Measurements from ENCODE around the gene CFAP57. TPM values are rescaled to one million over a fixed set of nuclear protein-coding genes. Genes with fewer than 3 reads are reported as not detected.
"Not testable (repeated sequence)": the region's sequence is repeated elsewhere in the genome, so short reads cannot be mapped to it uniquely, and the experiment has no call there.

The CFAP57 gene
- total and polyA plus RNA-seq, 2 of the 13 experiments (the other 11 are each of a cell fraction or from before 2014, with no cell fraction given) = 0.01 TPM; not detected in 1

GRCh38 chr1:43137445-43138052, 34.6 kb upstream of the CFAP57 start:
- Histone ChIP-seq H3K4me2 (ENCODE audit: low read depth, low read length) (no peak overlapping the region), H3K79me2 (ENCODE audit: insufficient read depth, low read length) (no peaks in the 10 kb centered on the region), H3K9me3 (ENCODE audit: low read length) (peaks cover 23% of the 10 kb centered on the region), H3K9ac (ENCODE audit: insufficient read depth, low read depth, low read length) (no peak overlapping the region), H3K36me3 (replicated peaks in 1 of 2; ENCODE audit: control insufficient read depth in 1 of 2, insufficient read depth in 2 of 2, low read length in 2 of 2) (no peaks in the 10 kb centered on the region), H3K4me3 (replicated peaks in 1 of 3; ENCODE audit: insufficient read depth in 1 of 3, low read depth in 2 of 3, low read length in 3 of 3) (no peak overlapping the region), H3K27me3 (ENCODE audit: control insufficient read depth in 1 of 2, insufficient read depth in 2 of 2, low read length in 2 of 2) (no peaks in the 10 kb centered on the region), H3K4me1 (ENCODE audit: insufficient read depth, low read length) (peaks cover 16% of the 10 kb centered on the region), H3K27ac (ENCODE audit: extremely low read length, insufficient read depth, low read length) (no peak overlapping the region), H4K20me1 (ENCODE audit: insufficient read depth, low read length) (no peaks in the 10 kb centered on the region; the same call in 1 of the 2 replicates), H2AFZ (ENCODE audit: low read length) (no peak overlapping the region)
- intact Hi-C loops (cut with micrococcal nuclease; ENCODE audit: unreplicated experiment) = no loop called here
- DNase-seq (ENCODE audit: low spot score) = no peak
- TF ChIP-seq BORCS8-MEF2B (CRISPR knock-in tag; IDR thresholded peaks at IDR 0.05) (no peak), ZNF547 (CRISPR knock-in tag; IDR thresholded peaks at IDR 0.05) (no peak)
- ATAC-seq = no peak
- no peak for FAIRE-seq
- 85% methylated on average over 7 of the region's 7 CpGs for WGBS (ENCODE audit: low lambda C conversion rate)
- ChIA-PET CTCF (ENCODE audit: low intra/inter-chr PET ratio, low total read pairs) (no interaction called here), POLR2A (no interaction called here)
- no TSS peak for BruUV-seq (replicated peaks)
- in situ Hi-C loops (cut with HindIII; ENCODE audit: extremely low pct_ligation_motif_present, low pct_unique_long_range_greater_than_20kb) = no loop called here

- FAIRE-seq; ATAC-seq; DNase-seq (ENCODE audit: low spot score); intact Hi-C loops (cut with micrococcal nuclease; ENCODE audit: unreplicated experiment); H3K79me2 ChIP-seq (ENCODE audit: insufficient read depth, low read length); H3K36me3 ChIP-seq (replicated peaks in 1 of 2; ENCODE audit: control insufficient read depth in 1 of 2, insufficient read depth in 2 of 2, low read length in 2 of 2); H3K4me1 ChIP-seq (ENCODE audit: insufficient read depth, low read length); H3K4me2 ChIP-seq (ENCODE audit: low read depth, low read length); CTCF ChIA-PET (ENCODE audit: low intra/inter-chr PET ratio, low total read pairs); H4K20me1 ChIP-seq (ENCODE audit: insufficient read depth, low read length); in situ Hi-C loops (cut with HindIII; ENCODE audit: extremely low pct_ligation_motif_present, low pct_unique_long_range_greater_than_20kb); H3K27ac ChIP-seq (ENCODE audit: extremely low read length, insufficient read depth, low read length); H3K27me3 ChIP-seq (ENCODE audit: control insufficient read depth in 1 of 2, insufficient read depth in 2 of 2, low read length in 2 of 2); BruUV-seq (replicated peaks); H3K4me3 ChIP-seq (replicated peaks in 1 of 3; ENCODE audit: insufficient read depth in 1 of 3, low read depth in 2 of 3, low read length in 3 of 3); H3K9ac ChIP-seq (ENCODE audit: insufficient read depth, low read depth, low read length); H2AFZ ChIP-seq (ENCODE audit: low read length); POLR2A ChIA-PET: not testable (repeated sequence)
- TF ChIP-seq MAFK (conservative IDR thresholded peaks at IDR 0.05 in 1 of 2, IDR thresholded peaks at IDR 0.05 in 1 of 2; ENCODE audit: low read length in 2 of 2) = peak in 1 of 2 experiments; percentile 24; a peak in 1 of 4 replicates
- 94% methylated on average over 8 of the region's 8 CpGs for WGBS (ENCODE audit: low lambda C conversion rate)
- H3K9me3 ChIP-seq (ENCODE audit: low read length) = peaks cover 14% of the 10 kb centered on the region
Measured at GRCh38 chr1:43139295-43139694, 32.8 kb upstream of the CFAP57 start.
